Sigmoid colon (tissue), 4 donors: ENCODE results near the gene ZNF440.

Experiments
- CTCF ChIP-seq, 4 experiments: fragments of 450-650 bp in 3 of 4; fragments of 200-600 bp in 1 of 4; IDR thresholded peaks; one replicate each; pipeline ENCODE4 v1.5.1; 2016 to 2019; ENCODE audit warnings: antibody characterized with exemption in 4 of 4, mild to moderate bottlenecking in 3 of 4, moderate library complexity in 2 of 4
- EP300 ChIP-seq, 4 donors: sonication (generic); formaldehyde crosslinking; IDR thresholded peaks; one replicate each; pipeline ENCODE4 v1.6.1; 2017; ENCODE audit warnings: antibody characterized with exemption in 4 of 4

GRCh38 chr19:11784356-11784755 is 29.7 kb upstream of the ZNF440 start:
- TF ChIP-seq EP300 (IDR thresholded peaks at IDR 0.05) (no peak), CTCF (IDR thresholded peaks at IDR 0.05) (no peak)
